ENCODE results near the gene TLX2.
A peak's percentile ranks its signal among the peaks of the same experiment; 100 is the strongest.
"Not testable (repeated sequence)": the region's sequence is repeated elsewhere in the genome, so short reads cannot be mapped to it uniquely, and the experiment has no call there.

TLX2 gene

DNA sequence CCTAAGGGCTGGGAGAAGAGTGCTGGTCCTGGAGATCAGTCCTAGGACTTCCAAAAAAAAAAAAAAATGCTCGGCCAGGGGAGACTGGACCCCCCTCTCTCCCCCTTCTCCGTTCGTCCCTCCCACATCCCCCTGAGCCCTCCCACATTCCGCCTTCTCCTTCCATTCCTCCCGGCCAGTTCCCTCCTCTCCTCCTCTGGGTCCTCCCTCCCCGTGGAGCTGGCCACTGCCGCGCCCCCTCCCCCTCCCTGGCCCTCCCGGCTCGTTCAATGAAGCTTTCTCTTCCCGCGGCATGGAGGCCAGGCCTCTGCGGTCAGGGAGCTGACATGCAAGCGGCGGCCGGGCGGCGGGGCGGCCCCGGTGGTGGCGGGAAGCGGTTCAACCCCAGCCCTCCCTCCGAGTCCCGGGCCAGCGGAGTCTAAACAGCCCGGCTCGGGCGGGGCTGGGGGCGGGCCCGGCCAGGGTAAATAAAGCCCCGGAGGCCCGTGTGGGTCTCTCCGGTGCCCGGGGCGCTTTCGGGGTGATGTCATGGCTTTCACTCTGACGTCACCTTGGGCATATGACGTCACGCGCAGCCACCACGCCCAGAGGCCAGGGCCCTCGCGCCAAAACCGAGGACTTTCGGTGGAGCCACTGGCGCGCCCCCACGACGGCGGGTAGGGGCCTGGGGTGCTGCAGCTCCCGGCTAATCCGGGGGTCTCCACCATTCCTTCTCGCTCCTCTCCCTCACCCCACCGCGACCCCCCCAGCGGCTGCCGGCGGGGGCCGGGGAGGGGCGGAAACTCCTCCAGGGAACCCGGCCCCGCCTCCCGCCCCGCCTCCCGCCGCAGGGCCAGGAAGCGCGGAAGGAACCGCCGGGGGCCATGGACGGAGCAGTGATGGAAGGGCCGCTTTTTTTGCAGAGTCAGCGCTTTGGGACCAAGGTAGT is 39.9 kb downstream of the TLX2 start, which contains the start of the genes DOK1 and LOXL3:
TSS of gene DOK1 (plus strand) at position 829 of the 928 bp plus-strand sequence. CDS start at position 864, 35 bp downstream.
TSS of gene LOXL3 (minus strand) at position 51 of the 928 bp plus-strand sequence. CDS start 1,308 bp downstream, outside the sequence.
- peak; percentile 71 to 86 (median 80) for DNase-seq (ENCODE audit: low read depth in 2 of 3, low spot score in 1 of 3)

GRCh38 chr2:74554820-74555531 is 40.7 kb downstream of the TLX2 start:
- no peak for DNase-seq (ENCODE audit: low read depth in 2 of 3, low spot score in 1 of 3)

- no peak for DNase-seq (ENCODE audit: low read depth in 2 of 3, low spot score in 1 of 3)
Measured at GRCh38 chr2:74555610-74556103, 41.4 kb downstream of the TLX2 start.

DNA sequence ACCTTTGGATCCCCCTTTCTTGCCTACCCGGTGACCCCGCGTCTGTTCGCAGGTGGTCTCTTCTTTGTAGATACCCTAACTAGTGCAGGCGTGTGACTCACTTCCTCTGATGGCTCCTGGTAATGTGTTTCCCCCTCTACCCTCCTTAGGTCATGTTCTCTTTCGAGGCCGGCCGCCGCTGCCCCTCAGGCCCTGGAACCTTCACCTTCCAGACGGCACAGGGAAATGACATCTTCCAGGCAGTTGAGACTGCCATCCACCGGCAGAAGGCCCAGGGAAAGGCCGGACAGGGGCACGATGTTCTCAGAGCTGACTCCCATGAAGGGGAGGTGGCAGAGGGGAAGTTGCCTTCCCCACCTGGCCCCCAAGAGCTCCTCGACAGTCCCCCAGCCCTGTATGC is 41.9 kb downstream of the TLX2 start:
- no peak for DNase-seq (ENCODE audit: low read depth in 2 of 3, low spot score in 1 of 3)

GRCh38 chr2:74556831-74557370 is 42.7 kb downstream of the TLX2 start:
- DNase-seq (ENCODE audit: low read depth in 2 of 3, low spot score in 1 of 3): no peak

DNA sequence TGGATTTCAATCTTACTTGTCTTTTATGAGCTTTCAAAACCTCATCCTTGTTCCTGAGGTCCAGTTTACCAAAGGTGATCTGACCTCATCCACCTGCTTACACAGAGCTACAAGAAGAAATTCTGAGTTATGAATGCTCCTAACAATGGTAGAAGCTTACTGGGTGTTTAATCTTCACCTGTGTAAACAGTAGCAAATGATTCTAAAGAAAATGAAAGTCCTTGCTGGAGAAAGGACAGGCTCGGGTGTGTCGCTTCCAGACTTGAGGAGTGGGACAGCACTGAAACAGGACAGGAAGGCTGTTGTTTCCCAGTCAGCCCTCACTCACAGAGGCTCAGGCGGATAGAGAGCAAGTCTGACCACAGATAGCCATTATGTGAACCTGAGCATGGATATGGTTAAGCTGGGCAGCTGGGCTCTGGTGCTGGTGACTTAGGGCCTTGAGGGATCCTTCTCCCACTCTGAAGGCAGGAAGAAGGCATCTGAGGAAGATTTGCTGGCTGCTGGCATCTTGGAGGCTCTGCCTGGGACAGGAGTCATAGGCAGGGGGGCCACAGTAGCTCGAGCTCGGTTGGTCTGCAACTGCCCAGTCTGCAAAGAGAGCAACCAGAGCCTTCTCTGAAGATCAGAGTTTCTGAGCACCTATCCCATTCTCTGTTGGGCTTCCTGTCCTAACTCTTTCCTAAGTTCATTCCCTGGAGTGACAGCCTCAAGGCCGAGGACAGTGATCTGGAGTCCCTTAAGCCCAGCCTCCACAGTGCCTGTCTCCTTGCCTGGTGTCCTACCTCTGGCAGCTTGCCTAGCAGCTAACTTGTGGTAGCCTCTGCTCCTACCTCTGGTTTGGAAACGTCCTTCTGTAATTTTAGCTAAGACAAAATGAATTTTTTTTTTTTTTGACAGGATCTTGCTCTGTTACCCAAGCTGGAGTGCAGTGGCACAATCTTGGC is 44.3 kb downstream of the TLX2 start:
- DNase-seq (ENCODE audit: low read depth in 2 of 3, low spot score in 1 of 3): no peak

GRCh38 chr2:74559912-74560311 is 45.7 kb downstream of the TLX2 start:
- no peak for DNase-seq (ENCODE audit: low read depth in 2 of 3, low spot score in 1 of 3)

- no peak for DNase-seq (ENCODE audit: low read depth in 2 of 3, low spot score in 1 of 3)
Measured at GRCh38 chr2:74560591-74560990, 46.3 kb downstream of the TLX2 start.

- DNase-seq (ENCODE audit: low read depth in 2 of 3, low spot score in 1 of 3): not testable (repeated sequence)
Measured at GRCh38 chr2:74561022-74561421, 46.8 kb downstream of the TLX2 start.

- no peak for DNase-seq (ENCODE audit: low read depth in 2 of 3, low spot score in 1 of 3)
Measured at GRCh38 chr2:74562126-74562775, 48.0 kb downstream of the TLX2 start.

GRCh38 chr2:74564222-74564621 is 50.0 kb downstream of the TLX2 start:
- DNase-seq (ENCODE audit: low read depth in 2 of 3, low spot score in 1 of 3): no peak

DNA sequence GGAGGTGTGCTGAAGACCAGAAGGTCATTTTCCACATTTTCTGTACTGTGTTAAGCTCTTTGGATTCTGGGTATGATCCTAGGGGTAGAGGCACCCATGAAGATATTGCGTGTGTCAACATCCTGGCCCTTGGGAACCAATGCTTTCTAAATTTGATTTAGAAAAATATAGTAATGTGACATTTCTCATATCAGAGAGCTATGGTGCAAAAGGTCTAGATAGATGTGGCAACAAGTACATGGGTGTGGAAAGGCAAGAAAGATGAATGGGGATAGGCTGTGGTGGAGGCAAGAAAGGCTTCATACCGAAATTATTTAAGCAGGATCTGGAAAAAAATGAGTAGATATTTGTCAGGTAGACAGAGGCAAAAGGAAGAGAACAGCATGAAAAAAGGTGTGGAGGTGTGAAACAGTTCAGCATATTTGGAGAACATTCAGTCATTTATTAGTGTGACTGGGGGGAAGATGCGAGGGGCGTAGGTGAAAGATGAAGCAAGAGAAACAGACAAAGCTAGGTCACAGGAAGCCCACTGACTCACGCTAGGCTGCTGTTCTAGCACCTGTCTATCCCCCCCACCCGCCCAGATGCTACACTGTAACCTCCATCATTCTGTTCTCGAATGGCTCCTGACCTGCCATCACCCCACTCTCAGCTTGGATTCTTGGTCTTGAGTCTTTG is 52.0 kb downstream of the TLX2 start:
- DNase-seq (ENCODE audit: low read depth in 2 of 3, low spot score in 1 of 3): no peak

DNA sequence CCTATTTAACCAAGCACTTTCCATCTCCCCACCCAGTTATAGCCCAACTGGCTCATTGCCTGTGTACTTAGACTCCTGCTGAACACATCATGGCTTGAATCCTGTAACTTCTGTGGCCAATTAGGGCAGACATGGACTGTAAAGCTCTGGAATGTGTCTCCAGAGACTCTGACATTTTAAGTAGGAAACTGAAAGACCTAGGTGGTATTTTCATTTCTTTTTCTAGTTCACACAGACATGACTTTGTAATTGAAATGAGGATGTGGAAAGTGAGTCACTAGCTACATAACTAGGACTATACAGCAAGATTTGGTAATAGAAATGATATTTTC is 52.5 kb downstream of the TLX2 start:
- DNase-seq (ENCODE audit: low read depth in 2 of 3, low spot score in 1 of 3): no peak

All from stimulated activated CD4-positive, alpha-beta T cell treated with anti-CD3 and anti-CD28 coated beads, Interleukin-12 subunit alpha, Interleukin-12 subunit beta, amount 100 ng/mL, for 48 hours (primary cell).